Activated CD4-positive, alpha-beta T cell treated with anti-CD3 and anti-CD28 coated beads, Interleukin-2, Interleukin-6, amounts not matched to agents 100 ng/mL and 50 ng/mL, durations not matched to agents 16 hours and 8 hours (primary cell): ENCODE data around the gene RCHY1.
"Not testable (repeated sequence)": the region's sequence is repeated elsewhere in the genome, so short reads cannot be mapped to it uniquely, and the experiment has no call there.

Experiments used
- DNase-seq: peaks from one replicate; pipeline ENCODE4 v3.0.0-alpha.2; 2020

Gene RCHY1

DNA sequence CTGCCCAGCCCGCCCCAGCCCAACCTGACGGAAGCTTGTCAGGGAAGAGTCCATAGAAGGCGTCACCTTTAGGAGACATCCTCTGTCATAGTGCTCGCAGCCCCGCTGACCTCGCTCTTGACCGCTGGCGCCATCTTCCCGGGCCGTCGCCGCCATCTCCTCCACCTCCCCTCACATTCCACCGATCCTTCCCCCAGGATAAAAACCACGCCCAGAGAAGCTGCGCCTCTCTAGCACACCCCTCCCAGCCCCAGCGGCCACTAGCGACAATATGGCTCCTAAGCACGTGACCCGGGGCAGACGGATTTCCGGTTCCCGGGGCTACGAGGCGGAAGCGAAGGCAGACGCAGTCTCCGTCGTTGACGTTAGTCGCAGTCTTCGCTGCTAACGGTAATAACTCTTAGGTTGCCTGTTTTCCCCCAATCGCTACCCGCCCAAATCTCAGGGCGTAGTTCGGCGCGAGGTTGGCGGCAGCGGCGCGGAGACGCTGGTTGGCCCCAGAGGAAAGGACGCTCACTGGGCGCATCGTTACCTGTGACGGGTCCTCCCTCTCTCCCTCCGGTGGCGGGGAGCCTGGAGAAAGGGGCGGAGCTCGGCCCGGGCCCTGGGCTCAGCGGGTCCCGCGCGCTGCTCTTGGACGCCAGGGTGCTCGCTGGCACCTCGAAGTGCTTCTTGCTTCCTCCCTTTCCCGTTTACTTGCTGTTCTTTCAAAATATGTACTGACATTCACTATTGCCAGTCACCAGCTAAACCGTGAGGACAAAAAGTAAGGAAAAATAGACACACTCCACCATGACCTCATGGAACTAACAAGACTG is at the start of gene RCHY1, which contains the start of gene THAP6:
RCHY1 (minus strand) TSS at position 273 of the 818 bp plus-strand sequence; CDS start at position 156, 117 bp downstream.
THAP6 (plus strand) TSS at position 343 of the 818 bp plus-strand sequence. CDS start 980 bp downstream, outside the sequence.
- DNase-seq, result peak; percentile 95

DNA sequence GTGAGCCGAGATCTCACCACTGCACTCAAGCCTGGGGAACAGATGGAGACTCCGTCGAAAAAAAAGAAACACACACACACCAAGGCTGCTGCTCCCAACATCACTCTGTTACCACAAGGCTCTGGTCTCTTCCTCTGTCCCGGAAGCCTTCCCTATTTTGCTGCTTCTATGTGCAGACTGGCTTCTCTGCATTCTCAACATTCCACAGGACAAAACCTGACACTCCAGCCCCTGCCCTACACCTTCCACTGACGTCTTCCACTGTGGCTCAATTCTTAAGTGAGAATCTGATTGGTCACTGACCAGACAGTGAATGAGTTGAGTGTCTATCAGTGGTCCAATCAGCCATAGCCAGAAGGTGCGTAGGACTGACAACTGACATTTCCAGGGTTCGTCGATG is 47.6 kb upstream of the RCHY1 start:
- DNase-seq, result no peak

GRCh38 chr4:75557696-75558095 is 43.5 kb upstream of the RCHY1 start:
- DNase-seq, result no peak

DNA sequence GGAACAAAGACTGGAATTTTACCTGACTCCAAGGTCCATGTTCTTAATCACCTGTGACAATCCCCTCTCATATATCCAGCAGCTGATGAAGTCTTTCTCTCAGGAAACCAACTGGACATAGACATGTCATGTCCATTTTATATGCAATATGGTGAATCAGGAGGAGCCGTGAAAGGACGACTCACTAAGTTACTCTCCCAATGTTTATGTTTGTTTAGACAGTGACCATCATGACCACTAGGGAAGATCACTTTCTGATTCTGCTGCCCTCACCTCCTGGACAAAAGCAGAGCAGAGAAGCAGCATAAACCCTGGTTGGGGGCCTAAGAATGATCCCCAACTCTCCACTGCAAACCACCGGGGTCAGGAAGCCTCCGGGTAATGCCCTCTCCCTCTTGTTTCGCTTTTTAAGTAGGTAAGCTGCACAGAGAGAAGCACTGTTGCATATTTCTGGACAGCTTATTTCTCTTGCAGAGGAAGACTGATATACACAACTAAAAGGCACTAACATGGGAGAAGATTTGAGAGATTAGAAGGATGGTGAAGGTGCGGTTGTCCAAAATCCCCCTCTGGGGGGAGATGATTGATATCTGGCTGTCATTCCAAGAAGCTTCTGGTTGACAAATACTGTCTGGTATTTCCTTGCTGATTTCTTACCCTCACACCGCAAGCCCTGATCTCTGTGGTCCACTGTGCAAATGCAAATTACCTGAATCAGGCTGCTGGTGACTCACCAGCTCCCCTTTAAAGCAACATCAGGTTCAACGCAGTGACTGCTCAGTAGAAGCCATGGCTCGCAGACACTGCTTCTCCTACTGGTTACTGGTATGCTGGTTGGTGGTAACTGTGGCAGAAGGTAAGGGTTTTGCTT is 41.3 kb upstream of the RCHY1 start, which contains the start of gene ODAPH:
ODAPH (plus strand) TSS at position 773 of the 871 bp plus-strand sequence; CDS start at position 790, 17 bp downstream.
- peak; percentile 75 for DNase-seq

DNA sequence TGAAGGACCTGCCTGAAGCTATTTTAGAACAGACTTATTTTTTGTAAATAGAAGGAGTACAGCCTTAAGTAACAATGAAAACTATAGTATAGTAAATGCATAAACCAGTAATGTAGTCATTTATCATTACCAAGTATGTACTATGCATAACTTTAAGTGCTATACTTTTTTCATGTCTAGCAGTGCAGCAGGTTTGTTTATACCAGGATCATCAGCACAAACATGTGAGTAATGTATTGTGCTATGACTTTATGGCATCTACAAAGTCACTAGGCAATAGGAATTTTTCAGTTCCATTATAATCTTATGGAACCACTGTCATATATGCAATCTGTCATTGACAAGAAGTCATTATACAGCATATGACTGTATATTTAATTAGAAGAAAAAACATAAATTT is 38.2 kb upstream of the RCHY1 start:
- no peak for DNase-seq

GRCh38 chr4:75549019-75549418 is 34.8 kb upstream of the RCHY1 start:
- peak; percentile 19 for DNase-seq

- no peak for DNase-seq
These were observed 33.6 kb upstream of the RCHY1 start for GRCh38 chr4:75547647-75548387.

DNA sequence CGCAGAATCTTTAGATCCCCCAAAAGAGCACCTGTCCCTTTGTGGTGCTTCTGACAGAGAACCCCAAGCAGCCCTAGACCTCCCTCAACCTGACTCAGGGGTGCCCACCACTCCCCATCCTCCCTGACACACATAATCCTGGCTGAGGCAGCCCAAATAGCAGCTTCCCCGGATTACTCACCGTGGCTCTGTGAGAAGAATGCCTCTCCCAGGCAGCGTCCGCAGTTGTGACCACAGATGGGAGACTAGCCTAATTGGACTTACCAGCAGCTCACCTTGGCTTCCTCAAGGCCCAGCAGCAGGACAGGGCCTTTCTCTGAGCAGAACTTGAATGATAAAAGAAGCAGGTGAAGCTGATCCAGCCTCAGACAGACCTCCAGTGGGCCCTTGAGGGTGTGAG is 31.3 kb upstream of the RCHY1 start:
- no peak for DNase-seq

GRCh38 chr4:75544870-75545269 is 30.7 kb upstream of the RCHY1 start:
- DNase-seq, result no peak

- not testable (repeated sequence) for DNase-seq
These were observed 30.0 kb upstream of the RCHY1 start for GRCh38 chr4:75544220-75544619.

DNA sequence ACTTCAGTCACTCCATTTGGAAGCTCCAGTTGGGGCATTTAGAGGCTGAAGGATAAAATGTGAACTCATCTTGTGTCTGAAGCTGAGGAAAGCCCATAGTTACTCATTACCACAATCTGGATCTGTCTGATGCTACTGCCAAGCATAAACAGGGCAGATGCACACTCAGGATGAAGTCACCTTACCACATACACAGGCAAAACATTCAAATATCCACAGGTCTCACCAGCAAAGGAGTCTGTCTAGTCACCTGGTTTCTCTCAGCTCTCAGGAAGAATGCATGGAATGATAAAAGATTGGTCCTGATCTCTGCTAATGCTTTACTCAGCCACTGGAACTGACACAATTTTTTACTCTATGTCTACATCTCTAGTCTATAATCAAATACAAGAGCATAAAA is 28.6 kb upstream of the RCHY1 start:
- peak; percentile 4 for DNase-seq

- not testable (repeated sequence) for DNase-seq
These were observed 23.1 kb upstream of the RCHY1 start for GRCh38 chr4:75537308-75537707.

- DNase-seq, result not testable (repeated sequence)
These were observed 19.7 kb upstream of the RCHY1 start for GRCh38 chr4:75533926-75534325.

- not testable (repeated sequence) for DNase-seq
These were observed 19.2 kb upstream of the RCHY1 start for GRCh38 chr4:75533339-75533887.

- not testable (repeated sequence) for DNase-seq
These were observed 17.4 kb upstream of the RCHY1 start for GRCh38 chr4:75531536-75532143.

DNA sequence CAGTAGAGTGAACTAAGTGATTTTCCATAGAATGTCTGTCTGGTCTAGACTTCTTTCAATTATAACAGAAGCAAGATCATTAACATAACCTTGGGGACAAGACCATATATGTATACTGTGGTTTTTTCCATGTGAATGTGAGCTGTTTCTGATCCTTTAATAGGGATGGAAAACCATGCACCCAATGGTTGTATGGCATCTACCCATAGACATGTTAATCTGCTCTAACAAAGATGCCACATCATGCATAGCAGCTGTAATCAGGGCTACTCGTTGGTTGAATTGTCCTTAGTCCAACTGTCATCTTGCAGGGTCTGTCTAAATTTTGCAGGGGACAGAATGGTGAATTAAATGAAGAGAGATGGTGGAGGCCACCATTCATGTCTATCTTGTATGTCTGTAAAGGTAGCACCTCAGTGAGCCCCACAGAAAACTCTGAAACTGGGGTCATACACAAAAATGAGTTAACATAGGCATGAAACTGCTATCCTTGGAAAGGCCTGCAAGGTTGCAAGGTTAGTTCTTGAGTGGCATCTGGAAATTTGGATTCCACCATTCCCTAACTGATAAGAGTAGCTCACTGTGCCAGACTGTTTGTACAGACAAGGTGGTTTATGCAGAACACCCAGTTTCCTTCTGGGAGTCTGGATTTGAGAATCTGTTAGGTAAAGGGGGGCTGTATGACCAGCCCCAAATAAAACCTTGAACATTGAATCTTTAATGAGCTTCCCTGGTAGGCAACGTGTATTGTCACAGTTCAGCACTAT is 16.5 kb upstream of the RCHY1 start:
- DNase-seq, result no peak

DNA sequence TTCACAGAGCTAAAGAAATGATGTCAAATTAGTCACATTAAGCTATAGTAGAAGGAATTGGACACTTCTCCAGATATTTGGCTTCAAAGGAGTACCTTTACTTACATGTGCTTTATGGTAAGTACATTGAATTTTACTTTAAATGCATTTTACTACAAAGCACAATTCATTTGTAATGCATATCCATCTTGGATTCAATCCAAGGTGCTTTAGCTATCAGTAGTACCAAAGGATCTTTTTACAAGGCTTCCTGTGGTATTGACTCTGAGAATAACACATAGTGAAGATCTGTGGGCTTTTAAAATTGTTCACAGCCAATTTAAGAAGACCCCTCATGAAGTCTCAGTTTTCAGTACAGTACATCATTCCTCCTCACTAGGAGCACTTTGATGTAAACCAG is 13.3 kb upstream of the RCHY1 start:
- no peak for DNase-seq

- DNase-seq, result no peak
These were observed 11.7 kb upstream of the RCHY1 start for GRCh38 chr4:75525910-75526309.

DNA sequence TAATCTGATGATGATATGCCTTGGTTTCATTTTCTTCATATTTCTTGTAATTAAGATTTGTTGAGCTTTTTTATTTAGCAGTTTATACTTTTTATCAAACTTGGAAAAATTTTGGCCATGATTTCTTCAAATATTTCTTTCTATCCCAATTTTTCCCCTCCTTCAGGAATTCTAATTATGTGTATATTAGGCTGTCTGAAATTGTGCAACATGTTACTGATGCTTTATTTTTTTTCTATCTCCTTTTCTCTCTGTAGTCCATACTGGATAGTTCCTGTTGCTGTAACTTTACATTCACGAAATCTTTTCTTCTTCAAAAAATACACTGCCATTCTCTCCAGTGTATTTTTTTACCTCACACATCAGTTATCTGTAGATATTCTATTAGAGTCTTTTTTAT is 10.9 kb upstream of the RCHY1 start:
- no peak for DNase-seq

GRCh38 chr4:75519452-75519851 is 5.2 kb upstream of the RCHY1 start:
- not testable (repeated sequence) for DNase-seq

GRCh38 chr4:75516144-75516543 is 1.9 kb upstream of the RCHY1 start:
- DNase-seq, result no peak
